Measurements from ENCODE around the gene CRACDL.

The CRACDL gene

GRCh38 chr2:98850074-98850473 is 86.0 kb downstream of the CRACDL start:
- Histone ChIP-seq H3K4me1 (ENCODE audit: control insufficient read depth, insufficient read depth, low read length) (no peaks in the 10 kb centered on the region), H3K36me3 (ENCODE audit: control insufficient read depth, insufficient read depth, low read length) (no peaks in the 10 kb centered on the region), H3K27ac (ENCODE audit: low read depth, low read length) (no peak overlapping the region), H3K27me3 (ENCODE audit: control insufficient read depth, insufficient read depth, low read length) (no peaks in the 10 kb centered on the region), H3K9ac (ENCODE audit: low read length) (no peak overlapping the region), H3K4me3 (ENCODE audit: low read length) (no peak overlapping the region)

GRCh38 chr2:98849113-98849512 is 86.9 kb downstream of the CRACDL start:
- no peak overlapping the region for H3K9ac ChIP-seq (ENCODE audit: low read length)
- H3K27ac ChIP-seq (ENCODE audit: low read depth, low read length): no peak overlapping the region
- H3K4me1 ChIP-seq (ENCODE audit: control insufficient read depth, insufficient read depth, low read length): no peaks in the 10 kb centered on the region
- H3K27me3 ChIP-seq (ENCODE audit: control insufficient read depth, insufficient read depth, low read length): no peaks in the 10 kb centered on the region
- H3K4me3 ChIP-seq (ENCODE audit: low read length): no peak overlapping the region
- H3K36me3 ChIP-seq (ENCODE audit: control insufficient read depth, insufficient read depth, low read length): no peaks in the 10 kb centered on the region

- H3K36me3 ChIP-seq (ENCODE audit: control insufficient read depth, insufficient read depth, low read length): no peaks in the 10 kb centered on the region
- H3K4me3 ChIP-seq (ENCODE audit: low read length): no peak overlapping the region
- no peaks in the 10 kb centered on the region for H3K4me1 ChIP-seq (ENCODE audit: control insufficient read depth, insufficient read depth, low read length)
- no peaks in the 10 kb centered on the region for H3K27me3 ChIP-seq (ENCODE audit: control insufficient read depth, insufficient read depth, low read length)
- H3K27ac ChIP-seq (ENCODE audit: low read depth, low read length): no peak overlapping the region
- no peak overlapping the region for H3K9ac ChIP-seq (ENCODE audit: low read length)
Measured at GRCh38 chr2:98847853-98848252, 88.2 kb downstream of the CRACDL start.

GRCh38 chr2:98846041-98846440 is 90.0 kb downstream of the CRACDL start:
- Histone ChIP-seq H3K27me3 (ENCODE audit: control insufficient read depth, insufficient read depth, low read length) (no peaks in the 10 kb centered on the region), H3K27ac (ENCODE audit: low read depth, low read length) (no peak overlapping the region), H3K4me3 (ENCODE audit: low read length) (no peak overlapping the region), H3K4me1 (ENCODE audit: control insufficient read depth, insufficient read depth, low read length) (no peaks in the 10 kb centered on the region), H3K36me3 (ENCODE audit: control insufficient read depth, insufficient read depth, low read length) (no peaks in the 10 kb centered on the region), H3K9ac (ENCODE audit: low read length) (no peak overlapping the region)

- Histone ChIP-seq H3K36me3 (ENCODE audit: control insufficient read depth, insufficient read depth, low read length) (no peaks in the 10 kb centered on the region), H3K4me1 (ENCODE audit: control insufficient read depth, insufficient read depth, low read length) (no peaks in the 10 kb centered on the region), H3K27ac (ENCODE audit: low read depth, low read length) (no peak overlapping the region), H3K9ac (ENCODE audit: low read length) (no peak overlapping the region), H3K27me3 (ENCODE audit: control insufficient read depth, insufficient read depth, low read length) (no peaks in the 10 kb centered on the region), H3K4me3 (ENCODE audit: low read length) (no peak overlapping the region)
Measured at GRCh38 chr2:98842136-98842535, 93.9 kb downstream of the CRACDL start.

GRCh38 chr2:98839292-98839691 is 96.7 kb downstream of the CRACDL start:
- H3K4me1 ChIP-seq (ENCODE audit: control insufficient read depth, insufficient read depth, low read length): no peaks in the 10 kb centered on the region
- no peaks in the 10 kb centered on the region for H3K36me3 ChIP-seq (ENCODE audit: control insufficient read depth, insufficient read depth, low read length)
- H3K4me3 ChIP-seq (ENCODE audit: low read length): no peak overlapping the region
- no peaks in the 10 kb centered on the region for H3K27me3 ChIP-seq (ENCODE audit: control insufficient read depth, insufficient read depth, low read length)
- H3K27ac ChIP-seq (ENCODE audit: low read depth, low read length): no peak overlapping the region
- no peak overlapping the region for H3K9ac ChIP-seq (ENCODE audit: low read length)

GRCh38 chr2:98835831-98836385 is 100.1 kb downstream of the CRACDL start:
- Histone ChIP-seq H3K9ac (ENCODE audit: low read length) (no peak overlapping the region), H3K27ac (ENCODE audit: low read depth, low read length) (no peak overlapping the region), H3K36me3 (ENCODE audit: control insufficient read depth, insufficient read depth, low read length) (no peaks in the 10 kb centered on the region)

GRCh38 chr2:98833917-98834263 is 102.1 kb downstream of the CRACDL start:
- Histone ChIP-seq H3K4me1 (ENCODE audit: control insufficient read depth, insufficient read depth, low read length) (no peaks in the 10 kb centered on the region), H3K4me3 (ENCODE audit: low read length) (no peak overlapping the region), H3K9ac (ENCODE audit: low read length) (no peak overlapping the region), H3K27ac (ENCODE audit: low read depth, low read length) (no peak overlapping the region), H3K27me3 (ENCODE audit: control insufficient read depth, insufficient read depth, low read length) (no peaks in the 10 kb centered on the region), H3K36me3 (ENCODE audit: control insufficient read depth, insufficient read depth, low read length) (peaks cover 2% of the 10 kb centered on the region)

More at GRCh38 chr2:98835831-98836385, 100.1 kb downstream of the CRACDL start:
- H3K4me1 ChIP-seq (ENCODE audit: control insufficient read depth, insufficient read depth, low read length): no peaks in the 10 kb centered on the region
- no peak overlapping the region for H3K4me3 ChIP-seq (ENCODE audit: low read length)
- H3K27me3 ChIP-seq (ENCODE audit: control insufficient read depth, insufficient read depth, low read length): no peaks in the 10 kb centered on the region

GRCh38 chr2:98833172-98833916 is 102.7 kb downstream of the CRACDL start:
- Histone ChIP-seq H3K36me3 (ENCODE audit: control insufficient read depth, insufficient read depth, low read length) (peaks cover 2% of the 10 kb centered on the region), H3K4me3 (ENCODE audit: low read length) (no peak overlapping the region), H3K27me3 (ENCODE audit: control insufficient read depth, insufficient read depth, low read length) (no peaks in the 10 kb centered on the region), H3K4me1 (ENCODE audit: control insufficient read depth, insufficient read depth, low read length) (no peaks in the 10 kb centered on the region), H3K9ac (ENCODE audit: low read length) (no peak overlapping the region), H3K27ac (ENCODE audit: low read depth, low read length) (no peak overlapping the region)

GRCh38 chr2:98832172-98832571 is 103.9 kb downstream of the CRACDL start:
- no peak overlapping the region for H3K4me3 ChIP-seq (ENCODE audit: low read length)
- H3K36me3 ChIP-seq (ENCODE audit: control insufficient read depth, insufficient read depth, low read length): peaks cover 2% of the 10 kb centered on the region
- no peak overlapping the region for H3K27ac ChIP-seq (ENCODE audit: low read depth, low read length)
- no peaks in the 10 kb centered on the region for H3K27me3 ChIP-seq (ENCODE audit: control insufficient read depth, insufficient read depth, low read length)
- no peak overlapping the region for H3K9ac ChIP-seq (ENCODE audit: low read length)
- no peaks in the 10 kb centered on the region for H3K4me1 ChIP-seq (ENCODE audit: control insufficient read depth, insufficient read depth, low read length)

- Histone ChIP-seq H3K36me3 (ENCODE audit: control insufficient read depth, insufficient read depth, low read length) (peaks cover 2% of the 10 kb centered on the region), H3K27me3 (ENCODE audit: control insufficient read depth, insufficient read depth, low read length) (peaks cover 4% of the 10 kb centered on the region), H3K9ac (ENCODE audit: low read length) (no peak overlapping the region), H3K27ac (ENCODE audit: low read depth, low read length) (no peak overlapping the region), H3K4me3 (ENCODE audit: low read length) (no peak overlapping the region), H3K4me1 (ENCODE audit: control insufficient read depth, insufficient read depth, low read length) (no peaks in the 10 kb centered on the region)
Measured at GRCh38 chr2:98830571-98831145, 105.4 kb downstream of the CRACDL start.

GRCh38 chr2:98829581-98830270 is 106.3 kb downstream of the CRACDL start:
- H3K4me1 ChIP-seq (ENCODE audit: control insufficient read depth, insufficient read depth, low read length): no peaks in the 10 kb centered on the region
- no peak overlapping the region for H3K4me3 ChIP-seq (ENCODE audit: low read length)
- peaks cover 4% of the 10 kb centered on the region for H3K27me3 ChIP-seq (ENCODE audit: control insufficient read depth, insufficient read depth, low read length)
- H3K27ac ChIP-seq (ENCODE audit: low read depth, low read length): no peak overlapping the region
- peaks cover 2% of the 10 kb centered on the region for H3K36me3 ChIP-seq (ENCODE audit: control insufficient read depth, insufficient read depth, low read length)
- no peak overlapping the region for H3K9ac ChIP-seq (ENCODE audit: low read length)

All from rectal smooth muscle tissue (tissue), 1 donor.